Frontal cortex (tissue), 1 donor: ENCODE results near the gene CSH1. TPM values are rescaled to one million over a fixed set of nuclear protein-coding genes. Genes with fewer than 3 reads are reported as not detected.

ENCODE experiments used
- small RNA-seq: library from RNA; depleted of rRNA; stranded (forward); fragments of <200 nt; gene quantifications from one replicate; pipeline ENCODE3, GENCODE V24; 2014
- total RNA-seq: library from RNA; depleted of rRNA; stranded (reverse); fragments of >200 nt; gene quantifications from one replicate; pipeline ENCODE4 v1.2.3, GENCODE V29; 2014

CSH1 gene
- total RNA-seq, 1 donor from 2014 or later: not detected

Small RNA genes within 50 kb of the gene (small RNA-seq; reads per million reads assigned to genes)
- not detected for gene AC040958.1
- not detected for gene AC127029.1
- gene GH1: not detected

Other genes starting within 250 kb of the CSH1 start
- gene LIMD2, start 196.4 kb downstream of the CSH1 start, total RNA-seq: 19.2 TPM
- 19.6 TPM for gene STRADA, start 154.8 kb downstream of the CSH1 start, total RNA-seq
- gene CCDC47, start 123.0 kb downstream of the CSH1 start, total RNA-seq: 49.3 TPM
- gene DDX42, start 122.4 kb downstream of the CSH1 start, total RNA-seq: 64.0 TPM
- 47.3 TPM for gene PSMC5, start 69.1 kb downstream of the CSH1 start, total RNA-seq
- gene FTSJ3, start 68.9 kb downstream of the CSH1 start, total RNA-seq: 34.6 TPM
- gene SMARCD2, start 53.9 kb downstream of the CSH1 start, total RNA-seq: 9.4 TPM
- gene CSH2, start 22.9 kb downstream of the CSH1 start, total RNA-seq: not detected
- gene GH2, start 14.6 kb downstream of the CSH1 start, total RNA-seq: not detected
- gene CSHL1, start 14.7 kb upstream of the CSH1 start, total RNA-seq: not detected
- gene GH1, start 22.3 kb upstream of the CSH1 start, total RNA-seq: not detected
- under 0.01 TPM for gene CD79B, start 35.8 kb upstream of the CSH1 start, total RNA-seq
- not detected for gene SCN4A, start 76.3 kb upstream of the CSH1 start, total RNA-seq
- 2.0 TPM for gene PRR29, start 101.8 kb upstream of the CSH1 start, total RNA-seq
- gene ICAM2, start 124.1 kb upstream of the CSH1 start, total RNA-seq: 7.3 TPM
- gene ERN1, start 233.6 kb upstream of the CSH1 start, total RNA-seq: 3.7 TPM